ENCODE data around the gene TSR1. TPM values are rescaled to one million over a fixed set of nuclear protein-coding genes. Genes with fewer than 3 reads are reported as not detected.
A peak's percentile ranks its signal among the peaks of the same experiment; 100 is the strongest.

The TSR1 gene
- total RNA-seq, 4 donors from 2014 or later: 76.7 to 94.1 (median 84.7) TPM

GRCh38 chr17:2377659-2378058, 41.4 kb upstream of the TSR1 start:
- Histone ChIP-seq H3K4me1 (peaks cover under 1 to 10% of the 10 kb centered on the region in 2 donors), H3K4me3 (no peak overlapping the region), H3K9me3 (no peaks in the 10 kb centered on the region), H3K36me3 (peaks cover 0 to 29% of the 10 kb centered on the region in 2 donors), H3K27me3 (no peaks in the 10 kb centered on the region), H3K27ac (no peak overlapping the region)
- DNase-seq (no peak), ATAC-seq (no peak)
- intact Hi-C loops (cut with DNase I; ENCODE audit: low total_unique reads): no loop called here
- TF ChIP-seq CTCF (IDR thresholded peaks at IDR 0.05 in 4 of 5, conservative IDR thresholded peaks at IDR 0.05 in 1 of 5) (no peak), POLR2A (IDR thresholded peaks at IDR 0.05) (no peak)
- in situ Hi-C loops (cut with MboI; ENCODE audit: low sequenced_read_pairs in 4 of 4): loop anchor here in 3 of 4 donors (5.0 kb wide), 3 partner anchors 35 to 50 kb away; no protein-coding TSS in a partner anchor

- H3K4me3 ChIP-seq: no peak overlapping the region
- DNase-seq (no peak), ATAC-seq (no peak)
- H3K36me3 ChIP-seq: peaks cover 0 to 34% of the 10 kb centered on the region in 2 donors
- TF ChIP-seq CTCF (IDR thresholded peaks at IDR 0.05 in 4 of 5, conservative IDR thresholded peaks at IDR 0.05 in 1 of 5) (no peak), POLR2A (IDR thresholded peaks at IDR 0.05) (no peak)
- H3K27me3 ChIP-seq: no peaks in the 10 kb centered on the region
- intact Hi-C loops (cut with DNase I; ENCODE audit: low total_unique reads): no loop called here
- no peaks in the 10 kb centered on the region for H3K9me3 ChIP-seq
- in situ Hi-C loops (cut with MboI; ENCODE audit: low sequenced_read_pairs in 4 of 4): loop anchor here in 3 of 4 donors (5.0 kb wide), 3 partner anchors 36 to 51 kb away; no protein-coding TSS in a partner anchor
- H3K27ac ChIP-seq: no peak overlapping the region
- H3K4me1 ChIP-seq: peaks cover 0 to 5% of the 10 kb centered on the region in 2 donors
Observed at GRCh38 chr17:2376107-2376506, 39.9 kb upstream of the TSR1 start.

GRCh38 chr17:2375406-2375805, 39.1 kb upstream of the TSR1 start:
- peaks cover 0 to 5% of the 10 kb centered on the region in 2 donors for H3K4me1 ChIP-seq
- peaks cover 0 to 34% of the 10 kb centered on the region in 2 donors for H3K36me3 ChIP-seq
- in situ Hi-C loops (cut with MboI; ENCODE audit: low sequenced_read_pairs in 4 of 4) (loop anchor here in 3 of 4 donors (5.0 kb wide), 3 partner anchors 37 to 52 kb away; no protein-coding TSS in a partner anchor), intact Hi-C loops (cut with DNase I; ENCODE audit: low total_unique reads) (no loop called here)
- no peaks in the 10 kb centered on the region for H3K9me3 ChIP-seq
- no peaks in the 10 kb centered on the region for H3K27me3 ChIP-seq
- H3K4me3 ChIP-seq: no peak overlapping the region
- TF ChIP-seq CTCF (IDR thresholded peaks at IDR 0.05 in 4 of 5, conservative IDR thresholded peaks at IDR 0.05 in 1 of 5) (no peak), POLR2A (IDR thresholded peaks at IDR 0.05) (no peak)
- ATAC-seq (no peak), DNase-seq (no peak)
- H3K27ac ChIP-seq: peak overlapping the region in 1 of 4 donors; percentile 57

GRCh38 chr17:2374549-2375285, 38.5 kb upstream of the TSR1 start:
- Histone ChIP-seq H3K27me3 (no peaks in the 10 kb centered on the region), H3K36me3 (peaks cover 0 to 29% of the 10 kb centered on the region in 2 donors), H3K27ac (peak overlapping the region in 1 of 4 donors; percentile 57), H3K9me3 (no peaks in the 10 kb centered on the region), H3K4me3 (no peak overlapping the region), H3K4me1 (peaks cover 0 to 5% of the 10 kb centered on the region in 2 donors)
- in situ Hi-C loops (cut with MboI; ENCODE audit: low sequenced_read_pairs in 4 of 4): loop anchor here in 3 of 4 donors (5.0 kb wide), 3 partner anchors 38 to 53 kb away; no protein-coding TSS in a partner anchor
- DNase-seq (no peak), ATAC-seq (peak in 1 of 2 donors; percentile 56)
- intact Hi-C loops (cut with DNase I; ENCODE audit: low total_unique reads): no loop called here
- TF ChIP-seq POLR2A (IDR thresholded peaks at IDR 0.05) (no peak), CTCF (IDR thresholded peaks at IDR 0.05 in 4 of 5, conservative IDR thresholded peaks at IDR 0.05 in 1 of 5) (no peak)
